Mesothelial cell of epicardium (in vitro differentiated cells): ENCODE data around the gene DPP7. TPM values are rescaled to one million over a fixed set of nuclear protein-coding genes. Genes with fewer than 3 reads are reported as not detected.
"Not testable (repeated sequence)": the region's sequence is repeated elsewhere in the genome, so short reads cannot be mapped to it uniquely, and the experiment has no call there.

ENCODE experiments used
- DNase-seq, 2 experiments: peaks; one replicate each; pipeline ENCODE4 v3.0.0; 2021; ENCODE audit warnings: low spot score in 2 of 2; ENCODE audit not compliant: unreplicated experiment in 2 of 2
- H3K27ac Mint-ChIP-seq: 2 replicates; pipeline ENCODE4 v1.8.0; 2021; ENCODE audit warnings: mixed read lengths
- H3K27me3 Mint-ChIP-seq: 2 replicates; pipeline ENCODE4 v1.8.0; 2021; ENCODE audit warnings: low read depth, mixed read lengths
- H3K36me3 Mint-ChIP-seq: 2 replicates; pipeline ENCODE4 v1.8.0; 2021; ENCODE audit warnings: mixed read lengths
- H3K4me1 Mint-ChIP-seq: 2 replicates; pipeline ENCODE4 v1.8.0; 2021; ENCODE audit warnings: mixed read lengths
- H3K4me3 Mint-ChIP-seq: 2 replicates; pipeline ENCODE4 v1.8.0; 2021; ENCODE audit warnings: mild to moderate bottlenecking, moderate library complexity, mixed read lengths
- H3K9me3 Mint-ChIP-seq: 2 replicates; pipeline ENCODE4 v1.8.0; 2021; ENCODE audit warnings: mixed read lengths
- CTCF ChIP-seq: fragments of 200-600 bp; sonication (generic); IDR thresholded peaks from one replicate; pipeline ENCODE4 v1.5.0; 2021; ENCODE audit warnings: antibody characterized with exemption; ENCODE audit not compliant: unreplicated experiment
- total RNA-seq: library from RNA; stranded (reverse); gene quantifications from 3 replicates; pipeline ENCODE4 v1.2.1, GENCODE V29; 2021

The DPP7 gene
- total RNA-seq, 1 donor from 2014 or later: 149 TPM

GRCh38 chr9:137123468-137123837, 8.9 kb upstream of the DPP7 start:
- no peaks in the 10 kb centered on the region for H3K9me3 Mint-ChIP-seq
- peaks cover 2% of the 10 kb centered on the region for H3K36me3 Mint-ChIP-seq
- no peaks in the 10 kb centered on the region for H3K27me3 Mint-ChIP-seq
- no peak for DNase-seq
- H3K4me3 Mint-ChIP-seq: no peak overlapping the region
- TF ChIP-seq CTCF: no peak
- H3K27ac Mint-ChIP-seq: no peak overlapping the region
- H3K4me1 Mint-ChIP-seq: peaks cover 17% of the 10 kb centered on the region

GRCh38 chr9:137122796-137123467, 8.4 kb upstream of the DPP7 start:
- not testable (repeated sequence) for H3K9me3 Mint-ChIP-seq, H3K4me3 Mint-ChIP-seq, H3K27ac Mint-ChIP-seq, H3K27me3 Mint-ChIP-seq, DNase-seq, H3K36me3 Mint-ChIP-seq
- H3K4me1 Mint-ChIP-seq: peaks cover 12% of the 10 kb centered on the region

GRCh38 chr9:137121927-137122795, 7.6 kb upstream of the DPP7 start:
- H3K4me3 Mint-ChIP-seq, H3K27me3 Mint-ChIP-seq, DNase-seq, H3K4me1 Mint-ChIP-seq, H3K36me3 Mint-ChIP-seq, H3K9me3 Mint-ChIP-seq, H3K27ac Mint-ChIP-seq: not testable (repeated sequence)

- H3K4me3 Mint-ChIP-seq, H3K9me3 Mint-ChIP-seq, DNase-seq, H3K36me3 Mint-ChIP-seq, H3K27me3 Mint-ChIP-seq, H3K27ac Mint-ChIP-seq: not testable (repeated sequence)
- H3K4me1 Mint-ChIP-seq: peaks cover 16% of the 10 kb centered on the region
Observed at GRCh38 chr9:137118092-137118603, 3.6 kb upstream of the DPP7 start.

GRCh38 chr9:137117269-137117731, 2.8 kb upstream of the DPP7 start:
- no peak for DNase-seq
- Mint-ChIP-seq H3K9me3 (no peaks in the 10 kb centered on the region), H3K36me3 (no peaks in the 10 kb centered on the region), H3K4me1 (peaks cover 16% of the 10 kb centered on the region), H3K27ac (peak overlapping the region; percentile 89), H3K4me3 (no peak overlapping the region), H3K27me3 (no peaks in the 10 kb centered on the region)
- no peak for TF ChIP-seq CTCF

GRCh38 chr9:137116728-137117127, 2.2 kb upstream of the DPP7 start:
- Mint-ChIP-seq H3K4me3 (peak overlapping the region; percentile 8), H3K36me3 (no peaks in the 10 kb centered on the region), H3K27ac (peak overlapping the region; percentile 89)

More at GRCh38 chr9:137116728-137117127, 2.2 kb upstream of the DPP7 start:
- no peak for TF ChIP-seq CTCF
- H3K4me1 Mint-ChIP-seq: peaks cover 14% of the 10 kb centered on the region
- no peaks in the 10 kb centered on the region for H3K27me3 Mint-ChIP-seq
- H3K9me3 Mint-ChIP-seq: no peaks in the 10 kb centered on the region
- no peak for DNase-seq
